Calu3 (cell line): ENCODE data around the gene EVL. TPM values are rescaled to one million over a fixed set of nuclear protein-coding genes. Genes with fewer than 3 reads are reported as not detected.

Experiments used
- BruUV-seq: library from RNA; stranded (reverse); fragments of 400-500 nt; replicated peaks from 2 replicates; lab custom pipeline; 2021; lab: Mats Ljungman, UMichigan
- CTCF ChIA-PET: fragments of 300-600 bp; sonication (Branson Sonifier 250); formaldehyde crosslinking; loops from one replicate; lab custom pipeline; 2022; ENCODE audit warnings: antibody characterized with exemption; lab: Charles Lee
- DNase-seq: peaks from one replicate; pipeline ENCODE4 v3.0.0; 2022
- H3K27ac Mint-ChIP-seq: one replicate; pipeline ENCODE4 v1.8.0; 2022; ENCODE audit warnings: mixed read lengths; ENCODE audit not compliant: unreplicated experiment
- H3K27me3 Mint-ChIP-seq: one replicate; pipeline ENCODE4 v1.8.0; 2022; ENCODE audit warnings: mixed read lengths; ENCODE audit not compliant: unreplicated experiment
- H3K36me3 Mint-ChIP-seq: one replicate; pipeline ENCODE4 v1.8.0; 2022; ENCODE audit warnings: mild to moderate bottlenecking, moderate library complexity, mixed read lengths; ENCODE audit not compliant: insufficient read depth, unreplicated experiment
- H3K4me1 Mint-ChIP-seq: one replicate; pipeline ENCODE4 v1.8.0; 2022; ENCODE audit warnings: mild to moderate bottlenecking, low read depth, mixed read lengths; ENCODE audit not compliant: unreplicated experiment
- H3K4me3 Mint-ChIP-seq: one replicate; pipeline ENCODE4 v1.8.0; 2022; ENCODE audit warnings: mild to moderate bottlenecking, low read depth, moderate library complexity, mixed read lengths; ENCODE audit not compliant: unreplicated experiment
- H3K9me3 Mint-ChIP-seq: one replicate; pipeline ENCODE4 v1.8.0; 2022; ENCODE audit warnings: low read depth, mixed read lengths; ENCODE audit not compliant: unreplicated experiment
- CTCF ChIP-seq: fragments of 200-600 bp; IDR thresholded peaks from one replicate; pipeline ENCODE4 v1.8.0; 2022; ENCODE audit warnings: antibody characterized with exemption; ENCODE audit not compliant: unreplicated experiment
- intact Hi-C: fragments of 100-400 bp; cut with micrococcal nuclease; formaldehyde crosslinking; loops from one replicate; pipeline ENCODE4 v1.10.0; 2022; ENCODE audit not compliant: unreplicated experiment
- total RNA-seq: library from RNA; stranded (reverse); gene quantifications from 2 replicates; pipeline ENCODE4 v1.2.3, GENCODE V29; 2022

The EVL gene
- total RNA-seq, 1 experiment from 2014 or later: 33.5 TPM

DNA sequence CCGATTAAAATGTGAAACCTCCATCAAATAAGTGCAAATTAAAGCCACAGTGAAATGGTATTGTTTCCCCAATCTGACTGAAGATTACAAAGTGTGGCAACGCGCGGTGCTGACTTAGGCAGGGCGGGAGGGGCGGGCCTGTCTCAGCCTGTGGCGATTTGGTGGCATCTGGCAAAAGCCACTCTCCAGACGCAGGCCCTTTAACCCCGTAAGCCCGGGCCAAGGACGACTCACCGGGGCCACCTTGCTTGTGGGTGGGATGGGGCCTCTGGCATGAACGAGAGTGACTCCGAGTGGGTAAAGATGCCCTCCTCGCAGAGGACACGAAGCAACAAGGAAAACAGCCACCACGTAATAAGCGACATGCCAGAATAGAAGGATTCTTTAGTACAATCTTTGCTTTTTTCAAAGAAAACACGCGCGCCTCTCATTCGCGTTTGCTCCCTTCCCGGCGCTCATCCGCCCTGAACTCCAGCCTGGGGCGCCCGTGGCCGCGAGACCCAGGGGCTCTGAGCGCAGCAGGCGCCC is 93.4 kb downstream of the EVL start:
- no TSS peak for BruUV-seq
- intact Hi-C loops: no loop called here
- H3K4me1 Mint-ChIP-seq: peaks cover 18% of the 10 kb centered on the region
- H3K36me3 Mint-ChIP-seq: peaks cover 6% of the 10 kb centered on the region
- H3K27ac Mint-ChIP-seq: no peak overlapping the region
- no peak for DNase-seq
- CTCF ChIA-PET: interaction anchor here (0.7 kb wide), 2 partner anchors 9 to 84 kb away, joined by 5 to 7 read pairs; no protein-coding TSS in a partner anchor
- H3K4me3 Mint-ChIP-seq: peak overlapping the region; percentile 74
- TF ChIP-seq CTCF: no peak
- H3K27me3 Mint-ChIP-seq: no peaks in the 10 kb centered on the region
- H3K9me3 Mint-ChIP-seq: peaks cover 5% of the 10 kb centered on the region

GRCh38 chr14:100159094-100159864 is 94.1 kb downstream of the EVL start, which contains the start of gene DEGS2:
Gene DEGS2 (minus strand): TSS chr14:100159645. CDS start chr14:100159587, 58 bp downstream.
- Mint-ChIP-seq H3K9me3 (peaks cover 5% of the 10 kb centered on the region), H3K4me1 (peaks cover 18% of the 10 kb centered on the region), H3K4me3 (peak within 1 kb of the TSS; percentile 74), H3K36me3 (peaks cover 6% of the 10 kb centered on the region), H3K27ac (no peak within 1 kb of the TSS), H3K27me3 (no peaks in the 10 kb centered on the region)
- intact Hi-C loops: no loop called here
- peak; percentile 59 for DNase-seq
- BruUV-seq: no TSS peak
- no peak for TF ChIP-seq CTCF
- CTCF ChIA-PET: interaction anchor here (0.8 kb wide), 1 partner anchor 21 kb away, joined by 3 read pairs; no protein-coding TSS in a partner anchor

GRCh38 chr14:100159865-100160533 is 94.8 kb downstream of the EVL start:
- no peak overlapping the region for H3K27ac Mint-ChIP-seq
- peak overlapping the region; percentile 74 for H3K4me3 Mint-ChIP-seq
- peaks cover 3% of the 10 kb centered on the region for H3K9me3 Mint-ChIP-seq
- no peak for DNase-seq
- CTCF ChIA-PET: interaction anchor here (0.8 kb wide), 1 partner anchor 22 kb away, joined by 3 read pairs; no protein-coding TSS in a partner anchor
- H3K4me1 Mint-ChIP-seq: peaks cover 17% of the 10 kb centered on the region
- intact Hi-C loops: no loop called here
- TF ChIP-seq CTCF: no peak
- no peaks in the 10 kb centered on the region for H3K27me3 Mint-ChIP-seq
- peaks cover 6% of the 10 kb centered on the region for H3K36me3 Mint-ChIP-seq
- no TSS peak for BruUV-seq

DNA sequence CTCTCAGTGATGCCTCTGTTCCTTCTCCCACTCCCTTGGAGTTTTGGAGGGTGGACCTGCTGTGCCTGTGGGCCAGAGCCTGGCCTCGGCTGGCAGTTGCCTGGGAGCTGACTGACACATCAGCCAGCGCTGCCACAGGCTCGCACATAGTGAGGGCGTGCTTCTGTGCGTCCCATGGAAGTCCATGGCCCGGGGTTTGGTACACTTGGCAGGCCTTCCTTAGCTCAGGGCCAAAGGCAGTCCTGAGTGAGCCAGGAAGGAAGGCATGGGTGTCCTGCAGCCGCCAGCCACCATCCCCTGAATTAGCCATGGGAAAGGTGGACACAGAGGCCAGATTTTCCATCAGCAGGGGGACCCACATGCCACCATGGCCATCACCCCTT is 95.3 kb downstream of the EVL start:
- Mint-ChIP-seq H3K4me1 (peaks cover 11% of the 10 kb centered on the region), H3K9me3 (no peaks in the 10 kb centered on the region), H3K4me3 (peak overlapping the region; percentile 74), H3K27ac (no peak overlapping the region), H3K36me3 (peaks cover 6% of the 10 kb centered on the region), H3K27me3 (no peaks in the 10 kb centered on the region)
- no peak for DNase-seq
- CTCF ChIA-PET: no interaction called here
- TF ChIP-seq CTCF: no peak
- intact Hi-C loops: no loop called here
- no TSS peak for BruUV-seq
